Ishikawa (cell line): ENCODE measurements around the gene SOWAHC.

Source experiments
- CEBPB ChIP-seq: IDR thresholded peaks from 2 replicates; pipeline ENCODE4 v1.6.1; 2012
- CREB1 ChIP-seq: IDR thresholded peaks from 2 replicates; pipeline ENCODE4 v1.6.1; 2012; ENCODE audit warnings: low read depth
- EGR1 ChIP-seq: IDR thresholded peaks from 2 replicates; pipeline ENCODE4 v1.6.1; 2012
- EP300 ChIP-seq: IDR thresholded peaks from 2 replicates; pipeline ENCODE4 v1.6.1; 2012; ENCODE audit warnings: borderline replicate concordance
- FOXM1 ChIP-seq: IDR thresholded peaks from 2 replicates; pipeline ENCODE4 v1.6.1; 2012; ENCODE audit warnings: low read depth, borderline replicate concordance
- NFIC ChIP-seq: IDR thresholded peaks from 2 replicates; pipeline ENCODE4 v1.6.1; 2012
- RAD21 ChIP-seq: IDR thresholded peaks from 2 replicates; pipeline ENCODE4 v1.6.1; 2012; ENCODE audit warnings: low read depth
- TAF1 ChIP-seq: IDR thresholded peaks from 2 replicates; pipeline ENCODE4 v1.6.1; 2012; ENCODE audit warnings: low read depth, mild to moderate bottlenecking
- TCF12 ChIP-seq: IDR thresholded peaks from 2 replicates; pipeline ENCODE4 v1.6.1; 2012; ENCODE audit warnings: low read depth
- TEAD4 ChIP-seq: IDR thresholded peaks from 2 replicates; pipeline ENCODE4 v1.6.1; 2012
- YY1 ChIP-seq: IDR thresholded peaks from 2 replicates; pipeline ENCODE4 v1.6.1; 2012; ENCODE audit warnings: low read depth
- ZBTB7A ChIP-seq: IDR thresholded peaks from 2 replicates; pipeline ENCODE4 v1.6.1; 2012; ENCODE audit warnings: low read depth
- TF ChIP-seq, protein P1 (sequence below): IDR thresholded peaks from 2 replicates; pipeline ENCODE4 v1.6.1; 2012
- TF ChIP-seq, protein P2 (sequence below): IDR thresholded peaks from 2 replicates; pipeline ENCODE4 v1.6.1; 2012; ENCODE audit warnings: low read depth, mild to moderate bottlenecking
- TF ChIP-seq, protein P3 (sequence below): IDR thresholded peaks from 2 replicates; pipeline ENCODE4 v1.6.1; 2012

SOWAHC gene

DNA sequence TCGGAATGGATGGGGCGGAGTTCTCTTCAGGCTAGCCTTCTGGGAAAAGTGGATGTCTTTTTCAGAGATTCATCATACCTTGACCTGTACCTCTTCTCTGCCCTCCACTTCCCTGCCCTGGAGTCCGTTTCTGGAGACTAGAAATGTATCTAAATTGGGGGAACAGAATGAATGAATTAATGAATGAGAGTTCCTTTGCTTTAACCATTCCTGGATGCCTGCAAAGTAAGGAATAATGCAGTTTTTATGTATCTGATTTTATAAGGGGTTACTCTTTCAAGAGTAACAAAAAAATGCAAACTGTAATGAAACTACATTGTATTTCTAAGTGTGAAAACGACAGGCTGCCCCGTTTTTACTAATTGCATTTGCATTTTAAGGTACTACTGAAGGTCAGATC, 2.0 kb downstream of the SOWAHC start:
- TF ChIP-seq RAD21 (no peak), ZBTB7A (no peak)

DNA sequence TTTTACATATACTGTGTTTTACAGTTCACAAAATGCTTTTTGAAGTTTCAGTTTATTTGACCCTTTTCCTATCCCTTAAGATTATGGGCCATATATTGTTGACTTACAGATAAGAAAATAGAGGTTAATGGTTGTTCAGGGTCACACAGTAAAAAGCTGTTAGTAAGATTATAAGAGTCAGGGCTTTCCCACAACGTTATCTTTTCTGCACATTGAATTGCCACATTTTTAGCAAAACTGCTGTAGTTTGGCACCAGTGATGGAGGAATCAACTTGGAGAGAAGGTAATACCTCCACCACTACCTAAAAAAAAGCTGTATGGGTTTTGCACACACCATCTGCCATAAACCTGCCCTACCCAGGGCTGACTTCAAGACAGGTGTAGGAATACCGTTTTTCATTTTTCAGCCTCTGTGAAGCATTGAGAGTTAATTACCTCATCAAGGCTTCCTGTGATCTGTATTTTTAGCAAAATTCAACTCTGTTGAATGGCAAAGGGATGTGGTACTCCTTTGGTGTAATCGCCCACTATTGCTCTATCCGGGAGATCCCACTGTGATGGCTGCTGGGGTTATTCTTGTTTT, 5.0 kb downstream of the SOWAHC start:
- TF ChIP-seq TAF1 (no peak), CREB1 (no peak), ZBTB7A (no peak), FOXM1 (no peak), TEAD4 (no peak)
- TF ChIP-seq, protein P1, sequence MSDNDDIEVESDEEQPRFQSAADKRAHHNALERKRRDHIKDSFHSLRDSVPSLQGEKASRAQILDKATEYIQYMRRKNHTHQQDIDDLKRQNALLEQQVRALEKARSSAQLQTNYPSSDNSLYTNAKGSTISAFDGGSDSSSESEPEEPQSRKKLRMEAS = no peak

DNA sequence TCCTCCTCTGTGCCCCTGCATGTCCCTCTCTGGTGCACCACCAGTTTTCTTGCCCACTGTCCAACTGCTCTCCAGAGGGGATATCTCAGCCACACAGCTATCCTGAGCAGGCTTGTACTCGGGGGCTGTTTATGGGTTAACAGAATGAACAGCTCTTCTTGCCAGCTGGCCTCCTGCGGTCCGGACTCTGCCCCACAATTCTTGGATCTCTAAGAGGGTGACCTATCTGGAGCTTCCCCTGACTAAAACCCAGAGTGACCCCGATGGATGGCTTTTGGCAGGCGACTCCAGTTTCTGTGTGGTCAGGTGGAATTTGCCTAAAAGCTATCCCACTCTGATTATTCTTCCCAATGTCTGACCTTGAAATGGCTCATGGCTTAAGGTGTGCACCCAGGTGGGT, 9.1 kb downstream of the SOWAHC start:
- TF ChIP-seq EP300 (no peak), YY1 (no peak), TAF1 (no peak), TCF12 (no peak), TEAD4 (no peak), NFIC (no peak), EGR1 (no peak)
- TF ChIP-seq, protein P2, sequence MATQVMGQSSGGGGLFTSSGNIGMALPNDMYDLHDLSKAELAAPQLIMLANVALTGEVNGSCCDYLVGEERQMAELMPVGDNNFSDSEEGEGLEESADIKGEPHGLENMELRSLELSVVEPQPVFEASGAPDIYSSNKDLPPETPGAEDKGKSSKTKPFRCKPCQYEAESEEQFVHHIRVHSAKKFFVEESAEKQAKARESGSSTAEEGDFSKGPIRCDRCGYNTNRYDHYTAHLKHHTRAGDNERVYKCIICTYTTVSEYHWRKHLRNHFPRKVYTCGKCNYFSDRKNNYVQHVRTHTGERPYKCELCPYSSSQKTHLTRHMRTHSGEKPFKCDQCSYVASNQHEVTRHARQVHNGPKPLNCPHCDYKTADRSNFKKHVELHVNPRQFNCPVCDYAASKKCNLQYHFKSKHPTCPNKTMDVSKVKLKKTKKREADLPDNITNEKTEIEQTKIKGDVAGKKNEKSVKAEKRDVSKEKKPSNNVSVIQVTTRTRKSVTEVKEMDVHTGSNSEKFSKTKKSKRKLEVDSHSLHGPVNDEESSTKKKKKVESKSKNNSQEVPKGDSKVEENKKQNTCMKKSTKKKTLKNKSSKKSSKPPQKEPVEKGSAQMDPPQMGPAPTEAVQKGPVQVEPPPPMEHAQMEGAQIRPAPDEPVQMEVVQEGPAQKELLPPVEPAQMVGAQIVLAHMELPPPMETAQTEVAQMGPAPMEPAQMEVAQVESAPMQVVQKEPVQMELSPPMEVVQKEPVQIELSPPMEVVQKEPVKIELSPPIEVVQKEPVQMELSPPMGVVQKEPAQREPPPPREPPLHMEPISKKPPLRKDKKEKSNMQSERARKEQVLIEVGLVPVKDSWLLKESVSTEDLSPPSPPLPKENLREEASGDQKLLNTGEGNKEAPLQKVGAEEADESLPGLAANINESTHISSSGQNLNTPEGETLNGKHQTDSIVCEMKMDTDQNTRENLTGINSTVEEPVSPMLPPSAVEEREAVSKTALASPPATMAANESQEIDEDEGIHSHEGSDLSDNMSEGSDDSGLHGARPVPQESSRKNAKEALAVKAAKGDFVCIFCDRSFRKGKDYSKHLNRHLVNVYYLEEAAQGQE = no peak
- TF ChIP-seq, protein P1 = no peak
- TF ChIP-seq, protein P3, sequence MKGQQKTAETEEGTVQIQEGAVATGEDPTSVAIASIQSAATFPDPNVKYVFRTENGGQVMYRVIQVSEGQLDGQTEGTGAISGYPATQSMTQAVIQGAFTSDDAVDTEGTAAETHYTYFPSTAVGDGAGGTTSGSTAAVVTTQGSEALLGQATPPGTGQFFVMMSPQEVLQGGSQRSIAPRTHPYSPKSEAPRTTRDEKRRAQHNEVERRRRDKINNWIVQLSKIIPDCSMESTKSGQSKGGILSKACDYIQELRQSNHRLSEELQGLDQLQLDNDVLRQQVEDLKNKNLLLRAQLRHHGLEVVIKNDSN = no peak

DNA sequence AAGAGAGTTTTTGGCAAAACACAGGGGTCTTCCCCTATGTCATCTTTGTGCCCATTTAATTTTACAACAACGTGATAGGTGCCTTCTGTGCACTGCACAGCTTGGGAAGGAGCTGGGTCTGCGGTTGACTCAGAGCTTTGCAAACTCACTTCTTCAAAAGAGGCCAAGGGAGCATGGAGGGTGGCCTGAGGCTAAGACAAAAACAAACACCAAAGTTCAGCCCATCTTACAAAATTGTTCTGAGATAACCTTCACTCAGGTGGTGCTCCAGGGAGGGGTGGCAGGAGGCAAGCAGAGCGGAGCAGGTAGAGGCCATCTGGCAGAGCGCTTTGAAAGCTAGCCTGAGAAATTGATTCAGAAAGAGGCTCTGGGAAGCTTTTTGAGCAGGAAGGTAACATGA, 9.8 kb downstream of the SOWAHC start:
- TF ChIP-seq TAF1 (no peak), CEBPB (no peak), NFIC (no peak), EP300 (no peak), YY1 (no peak), CREB1 (no peak), TCF12 (no peak), FOXM1 (no peak), EGR1 (no peak), RAD21 (no peak), TEAD4 (no peak), ZBTB7A (no peak)
- TF ChIP-seq, protein P1 = no peak
- TF ChIP-seq, protein P2 = no peak
- TF ChIP-seq, protein P3 = no peak

DNA sequence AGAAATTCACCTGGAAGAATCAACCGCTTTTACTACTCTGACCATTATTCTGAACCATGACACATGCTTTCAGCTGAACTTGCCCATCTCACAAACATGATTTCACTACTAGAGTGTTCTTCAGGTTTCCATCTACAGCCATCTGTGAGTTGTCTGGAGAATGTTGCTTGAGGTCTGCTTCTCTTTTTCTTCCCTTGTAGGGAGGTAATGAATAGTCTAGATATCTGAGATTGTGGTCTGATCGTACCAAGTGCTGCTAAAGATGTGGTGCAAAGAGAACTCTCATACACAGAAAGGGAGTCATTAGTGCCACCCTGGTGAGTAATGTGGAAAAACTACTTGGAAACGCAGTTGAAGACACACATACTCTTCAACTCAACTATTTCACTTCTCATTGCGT, 10.2 kb downstream of the SOWAHC start:
- TF ChIP-seq, protein P2 = no peak
- TF ChIP-seq, protein P3 = no peak
- TF ChIP-seq YY1 = no peak
- no peak for TF ChIP-seq CREB1
- no peak for TF ChIP-seq FOXM1
- no peak for TF ChIP-seq RAD21
- no peak for TF ChIP-seq ZBTB7A
- TF ChIP-seq TAF1 = no peak
- TF ChIP-seq, protein P1 = no peak
- TF ChIP-seq EGR1 = no peak
- TF ChIP-seq TEAD4 = no peak
- TF ChIP-seq CEBPB = no peak
- TF ChIP-seq TCF12 = no peak
- TF ChIP-seq EP300 = no peak
